ENCODE data around the gene BCAS1.

Gene BCAS1

GRCh38 chr20:54115172-54115854, 44.9 kb upstream of the BCAS1 start:
- H3K23ac ChIP-seq (ENCODE audit: low read length), result no peak overlapping the region
- H2AFZ ChIP-seq (ENCODE audit: insufficient read depth, low read length, poor library complexity), result no peak overlapping the region
- no peaks in the 10 kb centered on the region for H3K27me3 ChIP-seq (ENCODE audit: insufficient read depth, low read length)
- no peak for DNase-seq
- no peaks in the 10 kb centered on the region for H3K9me3 ChIP-seq (ENCODE audit: insufficient read depth, low read depth, low read length)
- H4K91ac ChIP-seq (ENCODE audit: low read depth, low read length), result no peak overlapping the region
- no peak overlapping the region for H4K12ac ChIP-seq (ENCODE audit: low read depth, low read length)
- no peak overlapping the region for H3K27ac ChIP-seq (ENCODE audit: low read depth, low read length)
- no peaks in the 10 kb centered on the region for H3K79me2 ChIP-seq (ENCODE audit: control insufficient read depth, insufficient read depth, low read length, poor library complexity)
- no peak overlapping the region for H2BK120ac ChIP-seq (ENCODE audit: insufficient read depth, low read length, poor library complexity)
- H3K14ac ChIP-seq (ENCODE audit: low read length), result no peak overlapping the region
- H3K4ac ChIP-seq (ENCODE audit: low read depth, low read length), result no peak overlapping the region
- H3K9ac ChIP-seq (ENCODE audit: low read length), result no peak overlapping the region
- no peaks in the 10 kb centered on the region for H3K36me3 ChIP-seq (ENCODE audit: control insufficient read depth in 1 of 2, insufficient read depth in 2 of 2, low read length in 2 of 2)
- H2AK5ac ChIP-seq (ENCODE audit: low read length), result no peak overlapping the region
- H3K18ac ChIP-seq (ENCODE audit: low read length), result no peak overlapping the region
- H3K4me3 ChIP-seq (ENCODE audit: low read depth, low read length), result no peak overlapping the region
- no peak overlapping the region for H2BK5ac ChIP-seq (ENCODE audit: low read depth, low read length, poor library complexity)
- WGBS (ENCODE audit: extremely low coverage, insufficient coverage, insufficient read length), result no CpG with 5 or more reads among the region's 15 CpGs
- H2BK12ac ChIP-seq (ENCODE audit: low read length), result no peak overlapping the region
- no peak overlapping the region for H4K8ac ChIP-seq (ENCODE audit: low read depth, low read length)
- no peak overlapping the region for H3K4me2 ChIP-seq (ENCODE audit: low read length)
- peaks cover 4% of the 10 kb centered on the region for H3K79me1 ChIP-seq (ENCODE audit: low read length)
- no peaks in the 10 kb centered on the region for H3K4me1 ChIP-seq (ENCODE audit: control insufficient read depth in 1 of 2, insufficient read depth in 2 of 2, low read length in 2 of 2)

- Histone ChIP-seq H3K9ac (ENCODE audit: low read length) (no peak overlapping the region), H2AK5ac (ENCODE audit: low read length) (no peak overlapping the region), H3K4me1 (ENCODE audit: control insufficient read depth in 1 of 2, insufficient read depth in 2 of 2, low read length in 2 of 2) (no peaks in the 10 kb centered on the region), H3K79me1 (ENCODE audit: low read length) (no peaks in the 10 kb centered on the region), H3K4me2 (ENCODE audit: low read length) (no peak overlapping the region), H4K91ac (ENCODE audit: low read depth, low read length) (peak overlapping the region; percentile 61), H3K27ac (ENCODE audit: low read depth, low read length) (no peak overlapping the region), H2AFZ (ENCODE audit: insufficient read depth, low read length, poor library complexity) (no peak overlapping the region), H2BK12ac (ENCODE audit: low read length) (no peak overlapping the region), H2BK5ac (ENCODE audit: low read depth, low read length, poor library complexity) (no peak overlapping the region), H4K12ac (ENCODE audit: low read depth, low read length) (no peak overlapping the region), H3K23ac (ENCODE audit: low read length) (no peak overlapping the region), H3K79me2 (ENCODE audit: control insufficient read depth, insufficient read depth, low read length, poor library complexity) (no peaks in the 10 kb centered on the region), H2BK120ac (ENCODE audit: insufficient read depth, low read length, poor library complexity) (peak overlapping the region; percentile 28), H3K36me3 (ENCODE audit: control insufficient read depth in 1 of 2, insufficient read depth in 2 of 2, low read length in 2 of 2) (no peaks in the 10 kb centered on the region), H3K27me3 (ENCODE audit: insufficient read depth, low read length) (no peaks in the 10 kb centered on the region), H3K4me3 (ENCODE audit: low read depth, low read length) (no peak overlapping the region), H3K14ac (ENCODE audit: low read length) (peak overlapping the region; percentile 58), H3K18ac (ENCODE audit: low read length) (peak overlapping the region; percentile 33), H3K4ac (ENCODE audit: low read depth, low read length) (no peak overlapping the region), H3K9me3 (ENCODE audit: insufficient read depth, low read depth, low read length) (no peaks in the 10 kb centered on the region), H4K8ac (ENCODE audit: low read depth, low read length) (no peak overlapping the region)
- no CpG with 5 or more reads among the region's 2 CpGs for WGBS (ENCODE audit: extremely low coverage, insufficient coverage, insufficient read length)
- DNase-seq, result no peak
These were observed 43.7 kb upstream of the BCAS1 start for GRCh38 chr20:54114109-54114508.

GRCh38 chr20:54113566-54113965, 43.2 kb upstream of the BCAS1 start:
- H3K4me3 ChIP-seq (ENCODE audit: low read depth, low read length), result no peak overlapping the region
- no peak overlapping the region for H2BK5ac ChIP-seq (ENCODE audit: low read depth, low read length, poor library complexity)
- H3K9me3 ChIP-seq (ENCODE audit: insufficient read depth, low read depth, low read length), result no peaks in the 10 kb centered on the region
- no peak overlapping the region for H3K4ac ChIP-seq (ENCODE audit: low read depth, low read length)
- H3K79me2 ChIP-seq (ENCODE audit: control insufficient read depth, insufficient read depth, low read length, poor library complexity), result no peaks in the 10 kb centered on the region
- H4K12ac ChIP-seq (ENCODE audit: low read depth, low read length), result no peak overlapping the region
- no CpG with 5 or more reads among the region's 2 CpGs for WGBS (ENCODE audit: extremely low coverage, insufficient coverage, insufficient read length)
- no peak overlapping the region for H4K8ac ChIP-seq (ENCODE audit: low read depth, low read length)
- no peak overlapping the region for H4K91ac ChIP-seq (ENCODE audit: low read depth, low read length)
- no peak overlapping the region for H3K9ac ChIP-seq (ENCODE audit: low read length)
- no peak overlapping the region for H2AK5ac ChIP-seq (ENCODE audit: low read length)
- H3K18ac ChIP-seq (ENCODE audit: low read length), result no peak overlapping the region
- H3K36me3 ChIP-seq (ENCODE audit: control insufficient read depth in 1 of 2, insufficient read depth in 2 of 2, low read length in 2 of 2), result no peaks in the 10 kb centered on the region
- no peak overlapping the region for H3K23ac ChIP-seq (ENCODE audit: low read length)
- no peaks in the 10 kb centered on the region for H3K79me1 ChIP-seq (ENCODE audit: low read length)
- H3K14ac ChIP-seq (ENCODE audit: low read length), result no peak overlapping the region
- H3K27ac ChIP-seq (ENCODE audit: low read depth, low read length), result no peak overlapping the region
- H3K4me2 ChIP-seq (ENCODE audit: low read length), result no peak overlapping the region
- no peaks in the 10 kb centered on the region for H3K4me1 ChIP-seq (ENCODE audit: control insufficient read depth in 1 of 2, insufficient read depth in 2 of 2, low read length in 2 of 2)
- no peak for DNase-seq
- H2BK120ac ChIP-seq (ENCODE audit: insufficient read depth, low read length, poor library complexity), result no peak overlapping the region
- no peak overlapping the region for H2AFZ ChIP-seq (ENCODE audit: insufficient read depth, low read length, poor library complexity)
- no peaks in the 10 kb centered on the region for H3K27me3 ChIP-seq (ENCODE audit: insufficient read depth, low read length)
- no peak overlapping the region for H2BK12ac ChIP-seq (ENCODE audit: low read length)

GRCh38 chr20:54112221-54112884, 42.0 kb upstream of the BCAS1 start:
- no peaks in the 10 kb centered on the region for H3K79me2 ChIP-seq (ENCODE audit: control insufficient read depth, insufficient read depth, low read length, poor library complexity)
- no peak overlapping the region for H4K91ac ChIP-seq (ENCODE audit: low read depth, low read length)
- no peak overlapping the region for H3K4me2 ChIP-seq (ENCODE audit: low read length)
- no peak overlapping the region for H2BK120ac ChIP-seq (ENCODE audit: insufficient read depth, low read length, poor library complexity)
- H2BK5ac ChIP-seq (ENCODE audit: low read depth, low read length, poor library complexity), result no peak overlapping the region
- no peak overlapping the region for H3K9ac ChIP-seq (ENCODE audit: low read length)
- no peak overlapping the region for H3K18ac ChIP-seq (ENCODE audit: low read length)
- no peak overlapping the region for H2AFZ ChIP-seq (ENCODE audit: insufficient read depth, low read length, poor library complexity)
- H2AK5ac ChIP-seq (ENCODE audit: low read length), result no peak overlapping the region
- no peak overlapping the region for H3K23ac ChIP-seq (ENCODE audit: low read length)
- no peak overlapping the region for H3K4ac ChIP-seq (ENCODE audit: low read depth, low read length)
- H3K27ac ChIP-seq (ENCODE audit: low read depth, low read length), result no peak overlapping the region
- no peaks in the 10 kb centered on the region for H3K27me3 ChIP-seq (ENCODE audit: insufficient read depth, low read length)
- no peaks in the 10 kb centered on the region for H3K79me1 ChIP-seq (ENCODE audit: low read length)
- DNase-seq, result no peak
- no peak overlapping the region for H3K4me3 ChIP-seq (ENCODE audit: low read depth, low read length)
- WGBS (ENCODE audit: extremely low coverage, insufficient coverage, insufficient read length), result no CpG with 5 or more reads among the region's 4 CpGs
- H3K4me1 ChIP-seq (ENCODE audit: control insufficient read depth in 1 of 2, insufficient read depth in 2 of 2, low read length in 2 of 2), result peaks cover 0 to 2% of the 10 kb centered on the region in 2 experiments
- no peak overlapping the region for H3K14ac ChIP-seq (ENCODE audit: low read length)
- H3K9me3 ChIP-seq (ENCODE audit: insufficient read depth, low read depth, low read length), result no peaks in the 10 kb centered on the region
- no peak overlapping the region for H4K12ac ChIP-seq (ENCODE audit: low read depth, low read length)
- H4K8ac ChIP-seq (ENCODE audit: low read depth, low read length), result no peak overlapping the region
- no peak overlapping the region for H2BK12ac ChIP-seq (ENCODE audit: low read length)
- no peaks in the 10 kb centered on the region for H3K36me3 ChIP-seq (ENCODE audit: control insufficient read depth in 1 of 2, insufficient read depth in 2 of 2, low read length in 2 of 2)

Measured in trophoblast cell (in vitro differentiated cells and primary cell).